DND-41 (cell line): ENCODE results near the gene SMIM30.
"Not testable (repeated sequence)": the region's sequence is repeated elsewhere in the genome, so short reads cannot be mapped to it uniquely, and the experiment has no call there.

ENCODE experiments used
- ATAC-seq: fragments of 200-7000 bp; cut with Tn5 transposase; 3 replicates; pipeline ENCODE4 v1.9.1; 2021; ENCODE audit warnings: low read depth; ENCODE audit not compliant: insufficient read depth
- DNase-seq: peaks from one replicate; pipeline ENCODE4 v3.0.0-alpha.2; 2020
- H2AFZ ChIP-seq: 2 replicates; pipeline ENCODE4 v1.6.0; 2012; ENCODE audit warnings: low read depth, low read length
- H3K27ac ChIP-seq: 2 replicates; pipeline ENCODE4 v1.5.1; 2012; ENCODE audit warnings: low read length, inconsistent platforms
- H3K27me3 ChIP-seq: fragments of 200-600 bp; sonication (generic); 2 replicates; pipeline ENCODE4 v1.6.0; 2012; ENCODE audit warnings: low read length, mild to moderate bottlenecking, inconsistent platforms; ENCODE audit not compliant: insufficient read depth, poor library complexity
- H3K36me3 ChIP-seq: 2 replicates; pipeline ENCODE4 v1.5.1; 2012; ENCODE audit warnings: low read length, inconsistent platforms; ENCODE audit not compliant: insufficient read depth
- H3K4me1 ChIP-seq: 2 replicates; pipeline ENCODE4 v1.5.1; 2012; ENCODE audit warnings: mild to moderate bottlenecking, low read length; ENCODE audit not compliant: insufficient read depth
- H3K4me2 ChIP-seq: 2 replicates; pipeline ENCODE4 v1.6.0; 2012; ENCODE audit warnings: mild to moderate bottlenecking, moderate library complexity, low read length, inconsistent platforms; ENCODE audit not compliant: insufficient read depth
- H3K4me3 ChIP-seq, 2 experiments: fragments of 200-600 bp in 1 of 2; shearing (Covaris generic) in 1 of 2; 2 replicates each; pipeline ENCODE4 v1.5.1; 2012 to 2016; ENCODE audit warnings: inconsistent platforms in 2 of 2, low read length in 2 of 2, mild to moderate bottlenecking in 2 of 2, low read depth in 1 of 2, moderate library complexity in 1 of 2
- H3K79me2 ChIP-seq: 2 replicates; pipeline ENCODE4 v1.6.0; 2012; ENCODE audit warnings: low read length, inconsistent platforms; ENCODE audit not compliant: insufficient read depth
- H3K9ac ChIP-seq: 2 replicates; pipeline ENCODE4 v1.6.0; 2012; ENCODE audit warnings: low read depth, mild to moderate bottlenecking, inconsistent platforms, low read length, moderate library complexity
- H3K9me3 ChIP-seq: 2 replicates; pipeline ENCODE4 v1.5.1; 2012; ENCODE audit warnings: low read length, moderate library complexity, mild to moderate bottlenecking, inconsistent platforms; ENCODE audit not compliant: insufficient read depth, severe bottlenecking
- H4K20me1 ChIP-seq: 2 replicates; pipeline ENCODE4 v1.6.0; 2012; ENCODE audit warnings: low read length; ENCODE audit not compliant: insufficient read depth
- EZH2 ChIP-seq: IDR thresholded peaks from 3 replicates; pipeline ENCODE4 v1.6.1; 2012; ENCODE audit warnings: borderline replicate concordance, low read depth, mild to moderate bottlenecking, moderate library complexity, low read length, inconsistent platforms; ENCODE audit not compliant: severe bottlenecking
- TF ChIP-seq, protein P1 (sequence below): IDR thresholded peaks from 2 replicates; pipeline ENCODE4 v1.5.1; 2012; ENCODE audit warnings: borderline replicate concordance, low read length, moderate library complexity, mild to moderate bottlenecking; ENCODE audit not compliant: poor library complexity, severe bottlenecking; ENCODE audit errors: extremely low read depth

Gene SMIM30

DNA sequence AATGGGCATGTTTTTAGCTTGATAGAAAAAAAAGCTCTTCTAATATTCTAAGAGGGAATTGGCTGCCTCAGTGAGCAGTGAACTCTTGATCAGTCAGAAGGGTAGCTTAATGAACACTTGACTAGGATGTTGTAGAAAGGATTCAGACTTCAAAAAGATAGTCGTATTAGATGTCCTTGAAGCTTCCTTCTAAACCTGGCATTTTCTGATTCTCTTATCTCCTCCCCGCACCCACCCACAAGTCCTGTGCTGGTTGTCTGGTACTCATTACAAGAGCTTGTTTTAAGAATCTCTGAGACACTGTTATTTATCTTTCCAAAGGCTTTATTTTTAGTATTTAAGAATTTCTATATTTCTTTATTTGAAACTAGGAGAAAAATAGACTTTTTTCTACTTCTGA lies 7.4 kb upstream of the SMIM30 start:
- no peak for DNase-seq
- Histone ChIP-seq H3K4me3 (no peak overlapping the region), H2AFZ (no peak overlapping the region), H3K27me3 (no peaks in the 10 kb centered on the region), H3K9me3 (no peaks in the 10 kb centered on the region), H3K79me2 (no peaks in the 10 kb centered on the region), H3K4me1 (no peaks in the 10 kb centered on the region), H3K4me2 (no peak overlapping the region), H4K20me1 (no peaks in the 10 kb centered on the region), H3K27ac (no peak overlapping the region), H3K9ac (no peak overlapping the region), H3K36me3 (no peaks in the 10 kb centered on the region)
- ATAC-seq = no peak
- TF ChIP-seq EZH2 = no peak
- TF ChIP-seq, protein P1, sequence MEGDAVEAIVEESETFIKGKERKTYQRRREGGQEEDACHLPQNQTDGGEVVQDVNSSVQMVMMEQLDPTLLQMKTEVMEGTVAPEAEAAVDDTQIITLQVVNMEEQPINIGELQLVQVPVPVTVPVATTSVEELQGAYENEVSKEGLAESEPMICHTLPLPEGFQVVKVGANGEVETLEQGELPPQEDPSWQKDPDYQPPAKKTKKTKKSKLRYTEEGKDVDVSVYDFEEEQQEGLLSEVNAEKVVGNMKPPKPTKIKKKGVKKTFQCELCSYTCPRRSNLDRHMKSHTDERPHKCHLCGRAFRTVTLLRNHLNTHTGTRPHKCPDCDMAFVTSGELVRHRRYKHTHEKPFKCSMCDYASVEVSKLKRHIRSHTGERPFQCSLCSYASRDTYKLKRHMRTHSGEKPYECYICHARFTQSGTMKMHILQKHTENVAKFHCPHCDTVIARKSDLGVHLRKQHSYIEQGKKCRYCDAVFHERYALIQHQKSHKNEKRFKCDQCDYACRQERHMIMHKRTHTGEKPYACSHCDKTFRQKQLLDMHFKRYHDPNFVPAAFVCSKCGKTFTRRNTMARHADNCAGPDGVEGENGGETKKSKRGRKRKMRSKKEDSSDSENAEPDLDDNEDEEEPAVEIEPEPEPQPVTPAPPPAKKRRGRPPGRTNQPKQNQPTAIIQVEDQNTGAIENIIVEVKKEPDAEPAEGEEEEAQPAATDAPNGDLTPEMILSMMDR = no peak

DNA sequence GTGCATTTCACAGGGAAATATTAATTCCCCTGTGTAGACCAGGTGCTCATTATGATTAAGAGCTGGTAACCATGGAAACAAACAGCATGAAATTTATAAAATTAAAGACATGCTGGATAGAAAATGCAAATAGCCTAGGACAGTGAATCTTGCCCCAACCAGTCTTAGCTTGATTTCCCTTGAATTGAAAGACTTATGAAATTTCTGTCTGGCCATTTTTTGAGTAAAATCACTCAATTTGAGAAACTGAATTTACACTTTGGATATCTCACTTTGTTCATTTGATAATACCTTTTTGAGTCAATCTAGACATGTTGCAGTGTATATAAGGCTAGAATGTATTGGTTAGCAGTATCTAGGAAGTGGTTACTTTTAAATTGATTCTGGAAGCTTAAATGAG lies 4.4 kb upstream of the SMIM30 start:
- Histone ChIP-seq H3K4me1 (peaks cover 9% of the 10 kb centered on the region), H2AFZ (no peak overlapping the region), H3K9me3 (no peaks in the 10 kb centered on the region), H3K9ac (no peak overlapping the region), H3K4me3 (no peak overlapping the region), H4K20me1 (no peaks in the 10 kb centered on the region), H3K79me2 (peaks cover 2% of the 10 kb centered on the region; the same call in 1 of the 2 replicates), H3K27me3 (no peaks in the 10 kb centered on the region), H3K27ac (no peak overlapping the region), H3K4me2 (no peak overlapping the region), H3K36me3 (no peaks in the 10 kb centered on the region)
- no peak for TF ChIP-seq EZH2
- TF ChIP-seq, protein P1 = no peak
- ATAC-seq (no peak), DNase-seq (no peak)

DNA sequence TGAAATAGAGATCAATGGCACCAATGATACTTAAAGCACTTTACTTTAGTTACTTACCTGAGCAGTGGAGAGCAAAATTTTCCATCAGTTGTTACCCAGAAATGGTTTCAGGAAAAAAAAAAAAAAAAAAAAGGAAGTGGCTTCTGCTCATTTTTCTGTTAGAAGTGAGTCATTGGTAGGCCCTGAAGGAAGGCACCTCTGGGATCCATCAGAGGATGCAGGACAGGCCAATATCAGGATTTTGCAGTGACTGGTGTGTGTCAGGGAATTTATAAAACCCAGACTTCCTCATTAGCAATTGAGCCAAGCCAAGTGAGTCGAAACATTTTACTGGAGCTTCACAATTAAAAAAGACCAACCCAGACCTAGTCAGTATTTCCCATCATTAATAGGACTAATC lies 2.3 kb upstream of the SMIM30 start:
- no peak for DNase-seq
- Histone ChIP-seq H4K20me1 (no peaks in the 10 kb centered on the region), H3K9me3 (no peaks in the 10 kb centered on the region), H3K27ac (no peak overlapping the region), H3K79me2 (peaks cover 4% of the 10 kb centered on the region; the same call in 1 of the 2 replicates), H3K4me2 (no peak overlapping the region), H3K4me3 (no peak overlapping the region), H3K36me3 (no peaks in the 10 kb centered on the region), H2AFZ (peak overlapping the region; percentile 7; the same call in 1 of the 2 replicates), H3K4me1 (peaks cover 16% of the 10 kb centered on the region), H3K9ac (no peak overlapping the region), H3K27me3 (no peaks in the 10 kb centered on the region)
- no peak for ATAC-seq
- TF ChIP-seq EZH2 = no peak
- TF ChIP-seq, protein P1 = no peak

DNA sequence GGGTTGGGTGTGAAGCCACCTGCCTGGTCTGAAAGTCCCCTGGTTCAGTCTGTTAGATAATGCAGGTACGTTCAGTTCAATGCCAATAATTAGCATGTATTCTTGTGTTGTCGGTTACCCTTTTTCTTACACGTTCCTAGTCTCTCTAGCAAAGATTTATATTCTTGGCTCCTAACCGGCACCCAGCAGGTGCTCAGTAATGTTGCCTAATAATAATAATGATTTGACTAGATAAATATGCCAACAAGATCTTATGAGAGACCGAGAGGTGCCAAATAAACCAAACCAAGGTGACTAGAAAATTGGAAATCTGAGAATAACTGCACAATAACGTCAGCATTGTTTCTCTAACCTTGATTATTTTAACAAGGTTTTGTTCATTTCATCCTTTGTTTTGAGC lies 1.1 kb upstream of the SMIM30 start:
- H3K27ac ChIP-seq = no peak overlapping the region
- peaks cover 4% of the 10 kb centered on the region; the same call in 1 of the 2 replicates for H3K79me2 ChIP-seq

DNA sequence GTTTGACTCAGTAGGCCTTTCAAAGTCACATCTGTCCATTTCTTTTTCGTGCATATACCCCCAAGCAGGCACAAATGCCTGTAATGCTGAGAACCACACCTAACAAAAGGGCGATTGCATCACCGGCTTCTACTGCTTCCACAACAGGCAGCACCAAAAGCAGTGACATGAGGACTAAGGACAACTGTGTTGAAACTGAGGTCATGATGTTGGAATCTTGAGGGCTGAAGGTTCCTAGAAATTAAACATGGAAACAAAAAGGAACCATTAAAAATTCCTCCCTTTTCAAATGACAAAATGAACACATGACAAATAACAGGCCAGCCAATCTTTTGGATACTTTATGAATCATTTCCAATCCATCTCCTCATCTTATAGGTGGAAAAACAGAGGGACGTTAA lies 980 bp downstream of the SMIM30 start:
- not testable (repeated sequence) for ATAC-seq, H4K20me1 ChIP-seq, DNase-seq, H3K9me3 ChIP-seq, H3K27me3 ChIP-seq, H3K36me3 ChIP-seq, H3K79me2 ChIP-seq
- Histone ChIP-seq H3K4me3 (peak overlapping the region; percentile 82 to 83; a peak in 3 of 4 replicates), H3K27ac (0 out of 2 replicates have a peak overlapping the region, but pooled peaks have one; percentile 37), H3K4me2 (peak overlapping the region; percentile 66), H3K4me1 (peaks cover 16% of the 10 kb centered on the region), H3K9ac (peak overlapping the region; percentile 53; the same call in 1 of the 2 replicates), H2AFZ (peak overlapping the region; percentile 59; the same call in 1 of the 2 replicates)

More for the DNA sequence above, 1.1 kb upstream of the SMIM30 start:
- no peaks in the 10 kb centered on the region for H3K36me3 ChIP-seq
- H3K4me2 ChIP-seq = no peak overlapping the region
- peaks cover 16% of the 10 kb centered on the region for H3K4me1 ChIP-seq
- peak overlapping the region; percentile 92 for H2AFZ ChIP-seq
- DNase-seq (no peak), ATAC-seq (no peak)
- no peak overlapping the region for H3K9ac ChIP-seq
- H4K20me1 ChIP-seq = no peaks in the 10 kb centered on the region
- no peaks in the 10 kb centered on the region for H3K9me3 ChIP-seq
- no peak for TF ChIP-seq EZH2
- TF ChIP-seq, protein P1 = no peak
- no peak overlapping the region; a peak in 1 of 4 replicates for H3K4me3 ChIP-seq
- H3K27me3 ChIP-seq = no peaks in the 10 kb centered on the region
